H9 (cell line): ENCODE results near the gene TSPAN11. TPM values are rescaled to one million over a fixed set of nuclear protein-coding genes. Genes with fewer than 3 reads are reported as not detected.
A peak's percentile ranks its signal among the peaks of the same experiment; 100 is the strongest.

Experiments used
- DNase-seq: peaks from one replicate; pipeline ENCODE4 v3.0.0-alpha.2; 2017
- H2AFZ ChIP-seq: one replicate; pipeline ENCODE4 v1.6.1; 2013; ENCODE audit warnings: mild to moderate bottlenecking, low read length, control low read depth, moderate library complexity
- H2AK5ac ChIP-seq: 2 replicates; pipeline ENCODE4 v1.6.1; 2013; ENCODE audit warnings: low read length, control low read depth, mixed read lengths; ENCODE audit not compliant: insufficient read length
- H2BK120ac ChIP-seq: one replicate; pipeline ENCODE4 v1.6.1; 2013; ENCODE audit warnings: low read depth, mild to moderate bottlenecking, low read length, control low read depth, inconsistent platforms; ENCODE audit not compliant: poor library complexity, severe bottlenecking
- H2BK12ac ChIP-seq: 2 replicates; pipeline ENCODE4 v1.6.1; 2013; ENCODE audit warnings: low read length, control low read depth, mixed read lengths, low read depth; ENCODE audit not compliant: insufficient read length
- H2BK15ac ChIP-seq: 2 replicates; pipeline ENCODE4 v1.6.1; 2013; ENCODE audit warnings: low read depth, low read length, control low read depth
- H2BK20ac ChIP-seq: one replicate; pipeline ENCODE4 v1.6.1; 2013; ENCODE audit warnings: low read depth, mild to moderate bottlenecking, low read length, control low read depth, inconsistent platforms; ENCODE audit not compliant: poor library complexity, severe bottlenecking
- H2BK5ac ChIP-seq: 2 replicates; pipeline ENCODE4 v1.6.1; 2013; ENCODE audit warnings: low read length, control low read depth, mixed read lengths; ENCODE audit not compliant: insufficient read length
- H3K14ac ChIP-seq: 2 replicates; pipeline ENCODE4 v1.6.1; 2013; ENCODE audit warnings: low read length, control low read depth; ENCODE audit not compliant: insufficient read depth
- H3K18ac ChIP-seq: 2 replicates; pipeline ENCODE4 v1.6.1; 2013; ENCODE audit warnings: low read depth, mild to moderate bottlenecking, mixed read lengths, low read length, control low read depth; ENCODE audit not compliant: insufficient read length
- H3K23ac ChIP-seq: 2 replicates; pipeline ENCODE4 v1.6.1; 2013; ENCODE audit warnings: low read length, control low read depth, mixed read lengths, low read depth; ENCODE audit not compliant: insufficient read length
- H3K23me2 ChIP-seq: 2 replicates; pipeline ENCODE4 v1.6.1; 2013; ENCODE audit warnings: low read depth, mild to moderate bottlenecking, mixed read lengths, low read length, control low read depth; ENCODE audit not compliant: insufficient read length, poor library complexity, severe bottlenecking
- H3K27ac ChIP-seq: 2 replicates; pipeline ENCODE4 v1.5.1; 2013; ENCODE audit warnings: low read length, control low read depth, mixed read lengths, low read depth; ENCODE audit not compliant: insufficient read length
- H3K27me3 ChIP-seq: 2 replicates; pipeline ENCODE4 v1.6.1; 2013; ENCODE audit warnings: low read length, control low read depth, inconsistent platforms; ENCODE audit not compliant: insufficient read depth
- H3K4ac ChIP-seq: 2 replicates; pipeline ENCODE4 v1.6.1; 2013; ENCODE audit warnings: low read depth, mild to moderate bottlenecking, control low read depth, inconsistent platforms, low read length, moderate library complexity
- H3K4me1 ChIP-seq: 2 replicates; pipeline ENCODE4 v1.6.1; 2013; ENCODE audit warnings: low read length, control low read depth, inconsistent platforms; ENCODE audit not compliant: insufficient read depth
- H3K4me2 ChIP-seq: 2 replicates; pipeline ENCODE4 v1.6.1; 2013; ENCODE audit warnings: low read length, control low read depth, mixed read lengths; ENCODE audit not compliant: insufficient read length, insufficient read depth
- H3K56ac ChIP-seq: 2 replicates; pipeline ENCODE4 v1.6.1; 2013; ENCODE audit warnings: low read depth, mild to moderate bottlenecking, mixed read lengths, low read length, control low read depth; ENCODE audit not compliant: insufficient read length
- H3K79me1 ChIP-seq: 2 replicates; pipeline ENCODE4 v1.6.1; 2013; ENCODE audit warnings: low read depth, mild to moderate bottlenecking, moderate library complexity, low read length, control low read depth, inconsistent platforms; ENCODE audit not compliant: insufficient read depth, poor library complexity, severe bottlenecking
- H3K79me2 ChIP-seq: 2 replicates; pipeline ENCODE4 v1.6.1; 2013; ENCODE audit warnings: low read length, control low read depth, inconsistent platforms; ENCODE audit not compliant: insufficient read depth
- H3K9ac ChIP-seq: 2 replicates; pipeline ENCODE4 v1.6.1; 2013; ENCODE audit warnings: low read length, control low read depth, mixed read lengths; ENCODE audit not compliant: insufficient read length; ENCODE audit errors: extremely low read depth
- H3K9me3 ChIP-seq: one replicate; pipeline ENCODE4 v1.6.1; 2013; ENCODE audit warnings: low read depth, low read length, inconsistent platforms; ENCODE audit not compliant: control insufficient read depth
- H3T11ph ChIP-seq: one replicate; pipeline ENCODE4 v1.6.1; 2013; ENCODE audit warnings: mild to moderate bottlenecking, low read length, control low read depth, inconsistent platforms
- H4K20me1 ChIP-seq: one replicate; pipeline ENCODE4 v1.6.1; 2013; ENCODE audit not compliant: control insufficient read depth, insufficient read length, insufficient read depth
- H4K5ac ChIP-seq: 2 replicates; pipeline ENCODE4 v1.6.1; 2013; ENCODE audit warnings: low read depth, mild to moderate bottlenecking, mixed read lengths, low read length, control low read depth; ENCODE audit not compliant: insufficient read length
- H4K8ac ChIP-seq: replicated peaks from 2 replicates; pipeline ENCODE4 v1.6.1; 2013; ENCODE audit warnings: low read length, control low read depth, mixed read lengths, low read depth; ENCODE audit not compliant: insufficient read length
- H4K91ac ChIP-seq: 2 replicates; pipeline ENCODE4 v1.6.1; 2013; ENCODE audit warnings: low read depth, mild to moderate bottlenecking, moderate library complexity, mixed read lengths, low read length, control low read depth; ENCODE audit not compliant: insufficient read length
- H3K27ac Mint-ChIP-seq, 3 experiments: 2 replicates in 2 of 3; 3 replicates in 1 of 3; pipeline ENCODE4 v1.8.0; 2020 to 2021; ENCODE audit warnings: mixed read lengths in 3 of 3, mild to moderate bottlenecking in 1 of 3, moderate library complexity in 1 of 3
- H3K27me3 Mint-ChIP-seq: 2 replicates; pipeline ENCODE4 v1.8.0; 2021; ENCODE audit warnings: low read depth, mild to moderate bottlenecking, moderate library complexity, mixed read lengths
- H3K36me3 Mint-ChIP-seq, 3 experiments: 2 replicates in 2 of 3; 3 replicates in 1 of 3; pipeline ENCODE4 v1.8.0; 2020 to 2021; ENCODE audit warnings: low read depth in 3 of 3, mixed read lengths in 3 of 3; ENCODE audit not compliant: insufficient read depth in 1 of 3
- H3K4me1 Mint-ChIP-seq, 2 experiments: 2 replicates each; pipeline ENCODE4 v1.8.0; 2020; ENCODE audit warnings: mixed read lengths in 2 of 2
- H3K4me3 Mint-ChIP-seq, 2 experiments: 2 replicates in 1 of 2; 3 replicates in 1 of 2; pipeline ENCODE4 v1.8.0; 2020 to 2021; ENCODE audit warnings: mild to moderate bottlenecking in 2 of 2, mixed read lengths in 2 of 2, moderate library complexity in 1 of 2
- H3K9me3 Mint-ChIP-seq, 2 experiments: 2 replicates in 1 of 2; 3 replicates in 1 of 2; pipeline ENCODE4 v1.8.0; 2020; ENCODE audit warnings: mild to moderate bottlenecking in 2 of 2, mixed read lengths in 2 of 2, moderate library complexity in 1 of 2
- CTCF ChIP-seq: fragments of 200-600 bp; sonication (generic); conservative IDR thresholded peaks from 3 replicates; pipeline ENCODE4 v1.8.0; 2021; ENCODE audit warnings: antibody characterized with exemption, mild to moderate bottlenecking
- WGBS: extraction: QIAGEN DNeasy Blood & Tissue Kit; methylation state at CpG from one replicate; pipeline ENCODE4 v1.1.7; 2013; ENCODE audit warnings: missing lambda C conversion rate, low lambda C conversion rate, mixed read lengths; ENCODE audit not compliant: insufficient read length; ENCODE audit errors: extremely low coverage; 5-methylcytosine and 5-hydroxymethylcytosine counted together
- total RNA-seq: library from RNA; stranded (reverse); gene quantifications from 2 replicates; pipeline ENCODE4 v1.2.1, GENCODE V29; 2021

The TSPAN11 gene
- total RNA-seq, 1 experiment from 2014 or later: 4.2 TPM

DNA sequence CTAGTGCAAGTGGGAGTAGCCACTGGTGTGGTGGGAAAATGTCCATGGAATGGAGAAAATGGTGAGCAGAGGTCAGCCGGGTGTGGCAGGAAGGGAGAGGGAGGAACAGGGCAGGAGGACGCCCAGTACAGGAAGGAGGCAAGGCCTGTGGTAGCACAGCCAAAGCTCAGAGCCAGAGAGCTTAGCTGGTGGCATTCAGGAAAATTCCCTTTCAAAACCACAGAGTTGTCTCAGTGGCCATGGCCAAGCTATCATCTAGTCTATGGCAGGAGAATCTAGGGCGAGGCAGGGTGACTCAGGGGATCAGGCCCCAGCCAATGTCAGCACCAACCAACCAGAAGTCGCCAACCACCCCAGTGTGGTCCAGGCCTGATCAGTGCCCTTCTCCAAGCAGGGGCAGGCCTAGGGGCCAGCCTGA lies 79.4 kb downstream of the TSPAN11 start:
- Histone ChIP-seq H3K56ac (no peak overlapping the region), H2AK5ac (no peak overlapping the region), H3K9me3 (no peaks in the 10 kb centered on the region), H3K27ac (no peak overlapping the region), H2AFZ (no peak overlapping the region), H3T11ph (no peak overlapping the region), H3K14ac (no peak overlapping the region), H4K91ac (no peak overlapping the region), H3K79me2 (no peaks in the 10 kb centered on the region), H2BK5ac (no peak overlapping the region), H3K18ac (no peak overlapping the region), H3K4ac (no peak overlapping the region), H3K79me1 (no peaks in the 10 kb centered on the region), H2BK12ac (no peak overlapping the region), H3K23ac (no peak overlapping the region), H2BK15ac (no peak overlapping the region), H3K23me2 (no peaks in the 10 kb centered on the region), H4K8ac (no peak overlapping the region), H3K27me3 (no peaks in the 10 kb centered on the region), H3K4me2 (no peak overlapping the region), H4K5ac (no peak overlapping the region), H3K4me1 (no peaks in the 10 kb centered on the region), H4K20me1 (no peaks in the 10 kb centered on the region), H3K9ac (no peak overlapping the region), H2BK120ac (no peak overlapping the region), H2BK20ac (no peak overlapping the region)
- Mint-ChIP-seq H3K4me1 (peaks cover 3 to 11% of the 10 kb centered on the region in 2 experiments; a peak in 3 of 4 replicates), H3K36me3 (no peaks in the 10 kb centered on the region), H3K4me3 (no peak overlapping the region), H3K9me3 (no peaks in the 10 kb centered on the region), H3K27ac (peak overlapping the region in 1 of 3 experiments; percentile 32; a peak in 1 of 7 replicates), H3K27me3 (peaks cover 8% of the 10 kb centered on the region)
- TF ChIP-seq CTCF: no peak
- DNase-seq: no peak
- no CpG with 5 or more reads among the region's 4 CpGs for WGBS
